ENCODE measurements around the gene GLI3.
A peak's percentile ranks its signal among the peaks of the same experiment; 100 is the strongest.

The GLI3 gene

DNA sequence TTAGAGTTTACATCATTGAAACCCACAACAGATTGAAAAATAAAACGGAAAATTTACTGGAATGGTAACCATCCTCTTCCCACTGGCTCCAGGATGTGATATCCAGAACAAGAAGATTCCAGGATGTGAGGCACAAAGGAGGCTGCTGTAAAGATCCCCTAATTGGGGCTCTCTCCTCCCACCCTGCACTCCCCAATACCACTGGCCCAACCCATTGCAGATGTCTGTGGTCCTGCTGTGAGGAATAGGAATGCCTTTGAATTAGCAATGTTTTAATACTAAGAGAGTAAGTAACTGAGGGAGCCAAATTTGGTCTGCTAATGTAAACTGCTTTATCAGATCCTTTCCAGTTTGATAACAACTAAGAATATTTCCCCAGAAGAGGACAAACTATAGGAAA lies 308.2 kb downstream of the GLI3 start:
- Histone ChIP-seq H3K9me3 (no peaks in the 10 kb centered on the region), H3K27me3 (no peaks in the 10 kb centered on the region), H3K9ac (no peak overlapping the region), H3K4me1 (peaks cover 45% of the 10 kb centered on the region), H3K36me3 (no peaks in the 10 kb centered on the region), H3K27ac (no peak overlapping the region), H3K4me3 (no peak overlapping the region), H3K4me2 (no peak overlapping the region), H4K20me1 (no peaks in the 10 kb centered on the region)
- no peak for TF ChIP-seq Cebpa-rat (IDR thresholded peaks at IDR 0.05)

DNA sequence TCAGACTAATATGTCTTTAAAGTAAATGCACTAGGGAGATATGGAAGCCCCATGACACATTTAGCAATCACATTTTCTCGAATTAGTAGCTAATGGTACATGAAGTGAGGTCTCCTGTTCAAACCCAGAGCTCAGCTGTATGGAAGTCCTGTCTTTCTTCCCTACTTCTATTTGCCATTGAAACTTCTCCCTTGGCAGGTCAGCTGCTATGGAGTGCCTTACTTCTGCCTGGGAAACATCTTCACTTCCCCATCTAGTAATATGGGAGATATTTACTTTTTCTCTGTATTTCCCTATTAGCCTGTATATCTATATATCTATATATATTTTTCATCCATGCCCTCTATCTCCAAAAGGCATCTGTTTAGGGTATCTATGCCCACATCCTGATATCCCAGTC lies 308.8 kb downstream of the GLI3 start:
- Histone ChIP-seq H3K27me3 (no peaks in the 10 kb centered on the region), H3K4me1 (peaks cover 45% of the 10 kb centered on the region), H4K20me1 (no peaks in the 10 kb centered on the region), H3K9ac (no peak overlapping the region), H3K27ac (no peak overlapping the region), H3K36me3 (no peaks in the 10 kb centered on the region), H3K4me2 (peak overlapping the region; percentile 72), H3K4me3 (no peak overlapping the region), H3K9me3 (no peaks in the 10 kb centered on the region)
- TF ChIP-seq Cebpa-rat (IDR thresholded peaks at IDR 0.05), result no peak

- no peaks in the 10 kb centered on the region for H3K9me3 ChIP-seq
- no peaks in the 10 kb centered on the region for H4K20me1 ChIP-seq
- H3K4me1 ChIP-seq, result peaks cover 45% of the 10 kb centered on the region
- H3K36me3 ChIP-seq, result no peaks in the 10 kb centered on the region
- no peak for TF ChIP-seq Cebpa-rat (IDR thresholded peaks at IDR 0.05)
- no peak overlapping the region for H3K27ac ChIP-seq
- peak overlapping the region; percentile 72 for H3K4me2 ChIP-seq
- no peaks in the 10 kb centered on the region for H3K27me3 ChIP-seq
- H3K4me3 ChIP-seq, result no peak overlapping the region
- H3K9ac ChIP-seq, result peak overlapping the region; percentile 6; the same call in 1 of the 2 replicates
These were observed 309.6 kb downstream of the GLI3 start for GRCh38 chr7:41927380-41927779.

DNA sequence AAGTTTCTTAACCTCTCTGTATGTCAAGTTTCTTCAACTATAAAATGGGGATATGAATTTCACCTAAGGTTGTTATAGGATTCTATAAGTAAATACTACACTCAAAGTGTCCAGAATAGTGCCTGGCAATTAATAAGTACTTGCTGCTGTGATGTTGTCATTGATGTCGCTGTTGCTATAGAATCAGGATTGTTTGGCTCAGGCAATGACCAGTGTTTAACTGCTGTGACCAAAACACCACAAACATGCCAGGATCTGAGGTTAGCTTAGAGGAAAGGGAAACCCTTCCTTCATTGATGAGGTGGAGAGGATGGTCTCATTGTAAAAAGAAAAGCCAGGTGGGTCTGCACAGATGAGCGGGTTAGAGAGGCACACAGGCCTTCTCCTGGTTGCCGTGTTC lies 311.1 kb downstream of the GLI3 start:
- Histone ChIP-seq H3K36me3 (no peaks in the 10 kb centered on the region), H3K4me1 (peaks cover 45% of the 10 kb centered on the region), H3K4me3 (no peak overlapping the region), H3K4me2 (peak overlapping the region; percentile 72), H3K27ac (no peak overlapping the region), H3K27me3 (no peaks in the 10 kb centered on the region), H3K9ac (no peak overlapping the region), H3K9me3 (no peaks in the 10 kb centered on the region), H4K20me1 (no peaks in the 10 kb centered on the region)
- TF ChIP-seq Cebpa-rat (IDR thresholded peaks at IDR 0.05), result no peak

DNA sequence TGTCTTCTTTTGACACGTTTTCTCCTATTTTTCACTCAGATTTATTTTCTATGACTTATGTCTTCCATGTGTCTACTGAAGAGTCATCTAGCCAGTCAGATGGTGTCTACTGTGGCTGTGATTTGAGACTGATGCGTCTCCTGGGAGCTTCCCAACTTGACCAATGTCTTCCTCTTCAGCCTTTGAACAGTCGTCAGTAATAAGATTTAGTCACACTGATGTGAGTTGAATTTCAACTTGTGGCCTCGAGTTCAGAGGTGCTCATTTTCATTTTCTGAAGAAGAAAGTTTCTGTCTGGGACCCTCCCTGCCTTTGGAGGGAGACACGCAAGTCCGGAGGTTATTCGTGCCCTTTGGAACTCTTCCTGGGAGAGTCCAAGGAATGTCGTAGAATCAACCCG lies 312.2 kb downstream of the GLI3 start:
- Histone ChIP-seq H4K20me1 (no peaks in the 10 kb centered on the region), H3K27ac (no peak overlapping the region)
- no peak for TF ChIP-seq Cebpa-rat (IDR thresholded peaks at IDR 0.05)

GRCh38 chr7:41922373-41922772 lies 314.6 kb downstream of the GLI3 start:
- Histone ChIP-seq H4K20me1 (no peaks in the 10 kb centered on the region), H3K9ac (no peak overlapping the region), H3K27me3 (no peaks in the 10 kb centered on the region), H3K9me3 (no peaks in the 10 kb centered on the region), H3K4me3 (no peak overlapping the region), H3K36me3 (no peaks in the 10 kb centered on the region), H3K4me2 (no peak overlapping the region), H3K4me1 (peaks cover 31% of the 10 kb centered on the region), H3K27ac (no peak overlapping the region)
- no peak for TF ChIP-seq Cebpa-rat (IDR thresholded peaks at IDR 0.05)

More for the DNA sequence above, 312.2 kb downstream of the GLI3 start:
- Histone ChIP-seq H3K4me1 (peaks cover 45% of the 10 kb centered on the region), H3K4me2 (peak overlapping the region; percentile 72), H3K36me3 (no peaks in the 10 kb centered on the region), H3K9me3 (no peaks in the 10 kb centered on the region), H3K27me3 (no peaks in the 10 kb centered on the region), H3K4me3 (no peak overlapping the region), H3K9ac (no peak overlapping the region)

DNA sequence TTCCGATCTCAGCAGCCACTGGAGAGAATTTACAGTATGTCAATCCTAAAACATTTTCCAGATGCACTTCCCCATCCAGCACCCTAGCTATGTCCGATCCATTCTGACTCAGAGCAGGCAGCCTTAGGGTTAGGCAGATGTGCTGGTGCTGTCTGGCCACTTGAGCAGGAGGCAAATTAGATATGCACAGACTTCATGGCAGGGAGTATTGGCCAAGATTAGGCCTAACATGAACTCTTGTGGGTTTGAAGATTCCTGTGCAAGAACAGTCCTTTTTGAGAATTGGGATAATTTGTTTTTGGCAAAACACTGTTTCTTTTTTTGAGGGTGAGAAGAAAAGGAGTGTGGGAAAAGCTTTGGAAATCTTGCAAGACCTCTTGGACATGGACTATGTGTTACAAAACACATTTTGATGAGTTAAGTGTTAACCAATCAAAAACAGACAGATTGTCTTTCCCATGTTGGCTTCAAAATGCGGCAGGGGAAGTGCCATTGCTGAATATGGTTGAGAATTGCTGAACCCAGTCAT lies 315.5 kb downstream of the GLI3 start:
- Histone ChIP-seq H3K27me3 (no peaks in the 10 kb centered on the region), H3K4me3 (no peak overlapping the region), H3K27ac (no peak overlapping the region), H3K9me3 (no peaks in the 10 kb centered on the region), H4K20me1 (no peaks in the 10 kb centered on the region), H3K4me1 (peaks cover 23% of the 10 kb centered on the region), H3K4me2 (no peak overlapping the region), H3K9ac (no peak overlapping the region), H3K36me3 (no peaks in the 10 kb centered on the region)
- no peak for TF ChIP-seq Cebpa-rat (IDR thresholded peaks at IDR 0.05)

DNA sequence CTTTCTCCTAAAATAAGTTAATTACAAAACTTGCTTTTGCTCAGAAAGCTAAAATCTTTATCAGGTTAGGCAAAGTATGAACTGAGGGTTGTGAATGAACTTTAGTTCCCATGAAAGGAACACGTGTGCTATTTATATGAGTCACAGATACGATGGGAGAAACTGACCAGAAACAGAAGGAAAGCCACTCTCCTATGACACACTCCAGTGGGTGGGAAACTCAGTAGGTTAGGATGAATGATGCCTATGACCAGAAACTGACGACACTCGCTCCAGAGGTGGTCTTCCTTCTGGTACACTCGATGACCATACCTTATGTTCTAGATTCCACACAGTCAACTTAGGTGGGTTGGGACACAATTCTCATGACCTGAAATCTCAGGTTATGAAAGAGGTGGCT lies 318.4 kb downstream of the GLI3 start:
- no peaks in the 10 kb centered on the region for H3K27me3 ChIP-seq
- no peaks in the 10 kb centered on the region for H3K36me3 ChIP-seq
- H3K4me3 ChIP-seq, result no peak overlapping the region
- no peak overlapping the region for H3K9ac ChIP-seq
- H3K27ac ChIP-seq, result no peak overlapping the region
- peaks cover 5% of the 10 kb centered on the region for H3K4me1 ChIP-seq
- TF ChIP-seq Cebpa-rat (IDR thresholded peaks at IDR 0.05), result no peak
- no peaks in the 10 kb centered on the region for H3K9me3 ChIP-seq
- H4K20me1 ChIP-seq, result no peaks in the 10 kb centered on the region
- H3K4me2 ChIP-seq, result no peak overlapping the region

DNA sequence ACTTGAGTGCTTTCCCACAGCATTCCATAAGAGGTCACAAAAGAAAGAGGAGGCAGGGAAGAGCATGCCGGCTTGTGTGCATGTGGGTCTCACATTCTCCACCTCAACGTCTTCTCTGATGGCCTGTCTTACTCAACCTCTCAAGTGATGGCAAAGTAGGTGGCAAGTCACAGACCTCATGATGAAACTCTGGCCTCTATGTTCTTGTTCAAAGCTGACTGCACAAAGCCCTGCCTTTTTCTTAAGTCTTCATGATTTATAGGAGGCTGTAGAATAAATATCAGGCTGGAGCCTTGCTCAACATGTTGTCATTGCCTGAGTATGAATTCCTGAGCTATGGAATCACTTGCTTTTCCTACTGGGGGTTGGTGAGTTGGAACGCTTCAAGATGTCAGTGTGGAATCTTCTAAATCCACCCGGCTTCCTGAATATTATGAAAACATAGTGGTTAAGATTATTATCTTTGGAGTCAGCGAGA lies 320.5 kb downstream of the GLI3 start:
- Histone ChIP-seq H3K27me3 (no peaks in the 10 kb centered on the region), H3K9me3 (no peaks in the 10 kb centered on the region), H4K20me1 (no peaks in the 10 kb centered on the region), H3K27ac (no peak overlapping the region), H3K9ac (no peak overlapping the region), H3K4me2 (no peak overlapping the region), H3K4me1 (peaks cover 5% of the 10 kb centered on the region), H3K4me3 (no peak overlapping the region), H3K36me3 (no peaks in the 10 kb centered on the region)
- TF ChIP-seq Cebpa-rat (IDR thresholded peaks at IDR 0.05), result no peak

GRCh38 chr7:41915871-41916270 lies 321.1 kb downstream of the GLI3 start:
- TF ChIP-seq Cebpa-rat (IDR thresholded peaks at IDR 0.05), result no peak
- Histone ChIP-seq H3K4me2 (no peak overlapping the region), H3K36me3 (no peaks in the 10 kb centered on the region), H3K9me3 (no peaks in the 10 kb centered on the region), H4K20me1 (no peaks in the 10 kb centered on the region), H3K27ac (no peak overlapping the region), H3K4me3 (no peak overlapping the region), H3K9ac (no peak overlapping the region), H3K4me1 (peaks cover 8% of the 10 kb centered on the region), H3K27me3 (no peaks in the 10 kb centered on the region)
